Upper lobe of right lung (tissue), 1 donor: ENCODE data around the gene DVL2. TPM values are rescaled to one million over a fixed set of nuclear protein-coding genes. Genes with fewer than 3 reads are reported as not detected.
A peak's percentile ranks its signal among the peaks of the same experiment; 100 is the strongest.

Experiments used
- ATAC-seq: fragments of 200-7000 bp; cut with Tn5 transposase; one replicate; pipeline ENCODE4 v1.9.1; 2020; ENCODE audit warnings: mild to moderate bottlenecking, moderate library complexity
- DNase-seq: peaks from one replicate; pipeline ENCODE4 v3.0.0-alpha.2; 2020
- H3K27ac ChIP-seq: fragments of 200-600 bp; one replicate; pipeline ENCODE4 v1.8.0; 2022
- H3K27me3 ChIP-seq: fragments of 200-600 bp; one replicate; pipeline ENCODE4 v1.8.0; 2022; ENCODE audit warnings: mild to moderate bottlenecking
- H3K36me3 ChIP-seq: fragments of 200-600 bp; one replicate; pipeline ENCODE4 v1.8.0; 2022
- H3K4me1 ChIP-seq: fragments of 200-600 bp; one replicate; pipeline ENCODE4 v1.8.0; 2022
- H3K4me3 ChIP-seq: fragments of 200-600 bp; one replicate; pipeline ENCODE4 v1.8.0; 2022; ENCODE audit warnings: mild to moderate bottlenecking
- H3K9me3 ChIP-seq: fragments of 200-600 bp; one replicate; pipeline ENCODE4 v1.8.0; 2022
- intact Hi-C: fragments of 100-400 bp; cut with DNase I; formaldehyde crosslinking; loops from one replicate; pipeline ENCODE4 v1.11.0; 2022
- total RNA-seq: library from RNA; stranded (reverse); fragmentation: NEBNext Ultra II Directional; extraction: Animal tissue kit (Norgen Biotek cat#: 25700); gene quantifications from one replicate; pipeline ENCODE4 v1.2.1, GENCODE V29; 2021
- TF ChIP-seq, protein P1 (sequence below): fragments of 200-600 bp; IDR thresholded peaks from one replicate; pipeline ENCODE4 v1.8.0; 2022; ENCODE audit warnings: antibody characterized with exemption
- donor health status: DM: no; HTN: yes; CAD: no; lungs with severe emphysema.

The DVL2 gene
- total RNA-seq, 1 donor from 2014 or later: 41.0 TPM

DNA sequence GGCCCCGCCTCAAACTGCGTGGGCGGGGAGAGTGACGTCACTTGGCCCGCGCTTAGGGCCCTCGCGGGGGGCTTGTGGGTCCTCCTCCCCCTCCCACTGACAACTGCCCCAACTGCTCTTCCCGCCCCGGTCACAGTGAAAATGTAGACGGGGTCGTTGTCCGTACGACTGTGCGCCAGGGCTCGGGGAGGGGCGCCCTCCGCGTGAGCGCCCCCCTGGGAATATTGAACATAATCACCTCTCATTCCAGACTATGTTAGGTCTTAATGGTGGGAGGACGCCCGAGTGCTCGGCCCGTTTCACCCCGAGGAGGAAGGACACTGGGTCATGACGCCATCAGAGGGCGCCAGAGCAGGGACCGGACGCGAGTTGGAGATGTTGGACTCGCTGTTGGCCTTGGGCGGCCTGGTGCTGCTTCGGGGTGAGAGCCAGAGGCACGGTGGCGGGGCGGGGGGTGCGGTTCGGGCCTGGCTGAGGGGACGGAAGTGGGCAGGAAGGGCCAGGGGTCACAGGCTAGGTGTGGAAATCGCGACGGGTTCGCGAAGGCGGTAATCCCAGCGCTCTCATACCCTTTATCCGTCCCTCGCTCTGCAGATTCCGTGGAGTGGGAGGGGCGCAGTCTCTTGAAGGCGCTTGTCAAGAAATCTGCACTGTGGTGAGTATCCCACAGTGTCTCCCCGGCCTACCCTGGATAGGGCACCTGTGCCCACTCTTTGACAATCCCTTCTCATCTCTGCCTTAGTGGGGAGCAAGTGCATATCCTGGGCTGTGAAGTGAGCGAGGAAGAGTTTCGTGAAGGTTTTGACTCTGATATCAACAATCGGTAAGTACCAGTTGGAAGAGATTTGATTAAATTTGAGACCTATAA, 18.1 kb upstream of the DVL2 start, which contains the start of gene ELP5:
ELP5 (plus strand) TSS at position 40 of the 868 bp plus-strand sequence; CDS start at position 376, 336 bp downstream.
- H3K4me3 ChIP-seq: peak within 1 kb of the TSS; percentile 91
- no peaks in the 10 kb centered on the region for H3K9me3 ChIP-seq
- H3K27me3 ChIP-seq: no peaks in the 10 kb centered on the region
- DNase-seq (peak; percentile 97), ATAC-seq (peak; percentile 82)
- H3K36me3 ChIP-seq: peaks cover 34% of the 10 kb centered on the region
- peak within 1 kb of the TSS; percentile 99 for H3K27ac ChIP-seq
- intact Hi-C loops: no loop called here
- peaks cover 32% of the 10 kb centered on the region for H3K4me1 ChIP-seq
- TF ChIP-seq, protein P1, sequence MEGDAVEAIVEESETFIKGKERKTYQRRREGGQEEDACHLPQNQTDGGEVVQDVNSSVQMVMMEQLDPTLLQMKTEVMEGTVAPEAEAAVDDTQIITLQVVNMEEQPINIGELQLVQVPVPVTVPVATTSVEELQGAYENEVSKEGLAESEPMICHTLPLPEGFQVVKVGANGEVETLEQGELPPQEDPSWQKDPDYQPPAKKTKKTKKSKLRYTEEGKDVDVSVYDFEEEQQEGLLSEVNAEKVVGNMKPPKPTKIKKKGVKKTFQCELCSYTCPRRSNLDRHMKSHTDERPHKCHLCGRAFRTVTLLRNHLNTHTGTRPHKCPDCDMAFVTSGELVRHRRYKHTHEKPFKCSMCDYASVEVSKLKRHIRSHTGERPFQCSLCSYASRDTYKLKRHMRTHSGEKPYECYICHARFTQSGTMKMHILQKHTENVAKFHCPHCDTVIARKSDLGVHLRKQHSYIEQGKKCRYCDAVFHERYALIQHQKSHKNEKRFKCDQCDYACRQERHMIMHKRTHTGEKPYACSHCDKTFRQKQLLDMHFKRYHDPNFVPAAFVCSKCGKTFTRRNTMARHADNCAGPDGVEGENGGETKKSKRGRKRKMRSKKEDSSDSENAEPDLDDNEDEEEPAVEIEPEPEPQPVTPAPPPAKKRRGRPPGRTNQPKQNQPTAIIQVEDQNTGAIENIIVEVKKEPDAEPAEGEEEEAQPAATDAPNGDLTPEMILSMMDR: peak; percentile 34

- H3K4me3 ChIP-seq: peak within 1 kb of the TSS; percentile 91
- H3K36me3 ChIP-seq: peaks cover 32% of the 10 kb centered on the region
- H3K27ac ChIP-seq: peak within 1 kb of the TSS; percentile 99
- ATAC-seq: peak; percentile 92
- no peaks in the 10 kb centered on the region for H3K9me3 ChIP-seq
- TF ChIP-seq, protein P1: no peak
- no peaks in the 10 kb centered on the region for H3K27me3 ChIP-seq
- intact Hi-C loops: no loop called here
- H3K4me1 ChIP-seq: peaks cover 32% of the 10 kb centered on the region
- DNase-seq: peak; percentile 92
Observed at GRCh38 chr17:7251661-7252175, 17.4 kb upstream of the DVL2 start, which contains the start of gene CTDNEP1. Gene CTDNEP1 (minus strand): TSS chr17:7251734. CDS start chr17:7251296, 438 bp downstream.

GRCh38 chr17:7250695-7251627, 16.6 kb upstream of the DVL2 start:
- intact Hi-C loops: no loop called here
- DNase-seq: no peak
- Histone ChIP-seq H3K27me3 (no peaks in the 10 kb centered on the region), H3K36me3 (peaks cover 32% of the 10 kb centered on the region), H3K27ac (peak overlapping the region; percentile 99), H3K9me3 (no peaks in the 10 kb centered on the region), H3K4me1 (peaks cover 32% of the 10 kb centered on the region), H3K4me3 (peak overlapping the region; percentile 91)
- TF ChIP-seq, protein P1: no peak
- no peak for ATAC-seq

GRCh38 chr17:7249830-7250229, 15.5 kb upstream of the DVL2 start:
- TF ChIP-seq, protein P1: no peak
- Histone ChIP-seq H3K36me3 (peaks cover 32% of the 10 kb centered on the region), H3K9me3 (no peaks in the 10 kb centered on the region), H3K4me3 (peak overlapping the region; percentile 91), H3K27me3 (no peaks in the 10 kb centered on the region), H3K27ac (peak overlapping the region; percentile 99), H3K4me1 (peaks cover 32% of the 10 kb centered on the region)
- DNase-seq: no peak
- intact Hi-C loops: no loop called here
- no peak for ATAC-seq

DNA sequence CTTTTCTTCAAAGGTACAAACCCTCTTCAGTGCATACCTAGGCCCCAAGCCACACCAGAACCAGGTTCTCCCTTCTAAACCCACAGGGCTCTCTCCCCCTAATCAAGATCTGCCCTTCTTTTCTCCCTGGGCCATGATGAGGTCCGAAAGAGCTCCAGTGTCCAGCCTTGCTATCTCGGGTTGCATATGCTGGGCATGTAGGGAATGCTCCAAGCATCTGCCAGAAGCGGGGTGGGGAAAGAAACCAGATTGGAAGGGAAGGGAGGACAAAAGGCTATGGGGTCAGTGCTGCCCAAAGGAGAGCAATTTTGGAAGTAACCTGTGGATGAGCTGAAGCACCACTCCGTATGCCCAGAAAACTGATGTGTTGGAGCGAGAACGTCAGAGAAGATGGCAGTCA, 14.9 kb upstream of the DVL2 start:
- DNase-seq (no peak), ATAC-seq (no peak)
- Histone ChIP-seq H3K36me3 (peaks cover 32% of the 10 kb centered on the region), H3K4me3 (no peak overlapping the region), H3K27ac (no peak overlapping the region), H3K9me3 (no peaks in the 10 kb centered on the region), H3K4me1 (peaks cover 32% of the 10 kb centered on the region), H3K27me3 (no peaks in the 10 kb centered on the region)
- TF ChIP-seq, protein P1: no peak
- intact Hi-C loops: no loop called here
